ENCODE data around the gene RUNX2. TPM values are rescaled to one million over a fixed set of nuclear protein-coding genes. Genes with fewer than 3 reads are reported as not detected.
A peak's percentile ranks its signal among the peaks of the same experiment; 100 is the strongest.

Gene RUNX2
- total RNA-seq, 1 donor from 2014 or later, result under 0.01 TPM

DNA sequence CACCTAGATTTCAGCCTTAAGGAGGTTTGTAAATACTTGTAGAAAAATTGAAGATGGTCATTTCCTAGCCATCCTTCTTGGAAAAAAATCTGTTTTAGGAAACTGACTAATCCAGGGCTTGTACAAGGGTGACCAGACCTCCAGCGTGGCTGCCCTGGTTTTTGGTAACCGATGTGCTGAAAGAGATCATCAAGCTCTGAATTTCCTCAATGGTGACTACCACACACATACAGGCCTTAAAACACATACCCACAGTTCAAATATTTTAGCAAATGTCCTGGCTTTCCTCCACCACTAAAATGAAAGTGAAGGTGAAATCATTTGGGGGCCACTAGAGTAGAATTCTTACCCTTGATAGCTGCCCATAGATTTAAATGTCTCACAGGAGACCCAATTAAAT lies 264.9 kb downstream of the RUNX2 start:
- DNase-seq, result no peak

DNA sequence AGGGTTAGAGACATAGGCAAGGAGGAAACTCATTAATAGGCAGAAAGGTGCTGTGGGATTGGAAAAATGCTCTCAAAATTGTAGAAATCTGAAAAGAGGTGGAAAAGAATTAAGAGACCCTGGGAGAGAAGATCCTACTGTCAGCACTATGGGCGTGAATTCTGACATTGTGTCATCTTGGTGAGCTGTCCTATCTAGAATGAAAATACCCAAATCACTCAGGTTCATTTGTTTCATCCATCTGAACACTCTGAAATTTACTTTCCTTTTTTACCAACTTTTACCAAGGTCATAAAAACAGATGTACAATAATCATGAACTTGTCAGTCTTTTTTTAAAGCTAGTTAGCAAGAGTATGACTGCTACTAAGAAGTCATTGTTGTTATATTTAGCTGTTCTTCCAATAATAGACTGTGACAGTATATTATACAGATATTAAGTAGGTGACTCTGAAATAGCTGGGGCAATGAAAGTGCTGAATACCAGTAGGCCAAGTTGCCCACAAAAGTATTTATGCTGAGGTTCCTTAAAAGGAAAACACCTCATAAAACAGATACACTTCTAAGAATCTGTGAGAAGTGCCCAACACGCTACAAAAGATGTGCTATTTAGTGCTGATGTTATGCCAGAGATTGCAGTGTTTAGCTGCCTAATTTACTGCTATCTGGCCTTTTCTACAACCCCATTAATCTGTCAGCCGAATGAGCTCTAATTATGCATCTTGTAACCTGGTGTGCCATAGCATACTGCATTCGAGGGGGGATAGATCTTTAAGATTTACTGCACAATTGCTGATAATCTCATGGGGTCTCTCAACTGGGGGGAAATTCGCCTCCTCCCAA lies 267.1 kb downstream of the RUNX2 start:
- no peak for DNase-seq

DNA sequence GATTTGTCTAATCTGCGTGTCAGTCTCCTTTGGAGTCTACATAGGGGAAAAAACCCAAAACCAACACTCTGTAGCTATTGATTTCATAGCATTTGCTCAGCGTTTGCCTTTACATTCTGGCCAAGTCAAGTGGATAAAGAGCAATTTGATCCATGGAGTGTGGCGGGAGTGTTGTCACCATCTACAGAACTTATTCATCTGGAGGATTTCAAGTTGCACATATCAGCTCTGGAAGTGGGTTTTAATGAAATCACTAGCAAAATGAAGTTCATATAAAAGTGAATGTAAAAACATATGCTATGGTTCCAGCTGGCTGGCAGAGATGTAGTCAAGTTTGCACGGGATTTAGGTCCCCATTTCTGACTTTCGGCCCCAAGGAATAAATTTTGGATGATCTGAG lies 269.3 kb downstream of the RUNX2 start:
- DNase-seq, result no peak

DNA sequence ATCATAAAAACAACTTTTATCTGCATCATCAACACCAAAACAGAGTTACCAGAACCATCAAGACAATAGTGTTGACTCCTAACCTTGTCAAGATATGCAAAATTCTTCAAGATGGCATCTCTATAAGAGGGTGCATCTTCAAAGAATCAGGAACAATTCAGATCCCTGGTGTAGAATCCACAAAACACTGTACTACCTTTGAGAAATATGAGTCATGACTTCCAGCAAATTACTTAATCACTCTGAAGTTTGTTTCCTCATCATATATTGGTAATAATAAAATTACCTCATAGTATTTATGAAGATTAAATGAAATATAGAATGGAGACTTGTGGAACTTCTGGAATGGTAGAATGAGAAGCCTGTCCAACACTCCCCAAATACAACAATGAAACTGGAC lies 270.9 kb downstream of the RUNX2 start:
- DNase-seq, result no peak

DNA sequence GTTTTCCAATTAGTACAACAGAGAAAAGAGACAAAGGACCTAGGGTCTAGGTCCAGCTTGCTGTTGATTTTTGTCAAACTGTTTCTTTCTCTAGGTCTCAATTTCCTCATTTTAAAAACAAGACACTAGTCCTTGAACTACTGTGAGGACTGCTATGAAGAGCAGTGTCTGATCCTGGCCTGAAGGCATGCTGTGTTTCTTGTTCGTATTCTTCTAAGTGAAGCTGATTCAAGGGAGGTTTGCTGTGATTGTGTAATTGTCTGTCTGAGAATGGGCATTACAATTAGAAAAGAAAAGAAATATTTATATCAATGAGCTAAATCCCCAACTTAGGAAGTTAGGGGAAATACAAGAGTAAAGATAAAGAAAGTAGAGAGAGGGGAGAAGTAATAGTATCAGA lies 277.8 kb downstream of the RUNX2 start:
- no peak for DNase-seq

DNA sequence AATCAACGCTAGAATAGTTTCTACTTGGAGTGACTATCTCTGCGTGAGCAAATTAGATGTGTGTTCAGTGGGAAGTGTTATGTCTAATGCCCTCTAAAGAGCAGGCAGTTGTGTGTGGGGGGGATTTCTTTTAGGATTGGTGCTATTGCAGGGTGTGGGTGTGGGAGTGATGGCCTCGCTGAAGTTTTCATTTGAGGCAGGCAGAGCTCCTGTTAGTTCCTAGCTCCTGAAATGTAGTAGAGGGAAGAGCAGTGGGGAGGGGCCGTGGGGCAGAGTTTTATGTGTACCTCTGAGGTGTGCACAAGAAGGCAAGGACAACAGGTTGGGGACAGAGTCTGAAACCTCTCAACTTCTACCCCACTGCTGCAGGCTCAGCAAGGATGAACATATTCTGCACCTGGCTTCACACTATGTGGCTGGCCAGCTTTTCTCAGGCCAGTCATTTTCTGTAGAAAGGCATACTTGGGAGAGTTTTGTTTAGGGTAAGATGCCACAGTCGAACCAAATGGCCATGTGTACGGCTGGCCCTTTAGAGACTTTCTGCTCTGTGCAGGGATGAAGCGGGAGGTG lies 278.8 kb downstream of the RUNX2 start:
- DNase-seq, result no peak

DNA sequence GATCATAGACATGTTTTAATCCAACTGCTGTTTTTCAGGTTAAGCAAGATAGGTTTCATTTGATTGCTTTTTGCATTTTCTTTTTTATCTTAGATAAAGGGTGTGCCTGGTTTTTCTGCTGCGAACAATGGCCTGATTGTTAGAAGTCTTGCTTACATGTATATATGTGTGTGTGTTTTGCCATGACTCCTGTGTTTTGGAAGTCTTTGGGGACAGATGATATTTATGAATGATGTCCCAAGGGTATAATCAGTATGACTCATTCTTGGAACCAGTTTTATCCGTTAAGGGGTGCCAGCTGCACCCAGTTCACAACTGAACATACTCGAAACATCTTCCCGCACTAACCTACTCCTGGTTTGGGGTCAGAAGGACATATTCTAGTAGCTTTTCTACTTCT lies 279.7 kb downstream of the RUNX2 start:
- no peak for DNase-seq

DNA sequence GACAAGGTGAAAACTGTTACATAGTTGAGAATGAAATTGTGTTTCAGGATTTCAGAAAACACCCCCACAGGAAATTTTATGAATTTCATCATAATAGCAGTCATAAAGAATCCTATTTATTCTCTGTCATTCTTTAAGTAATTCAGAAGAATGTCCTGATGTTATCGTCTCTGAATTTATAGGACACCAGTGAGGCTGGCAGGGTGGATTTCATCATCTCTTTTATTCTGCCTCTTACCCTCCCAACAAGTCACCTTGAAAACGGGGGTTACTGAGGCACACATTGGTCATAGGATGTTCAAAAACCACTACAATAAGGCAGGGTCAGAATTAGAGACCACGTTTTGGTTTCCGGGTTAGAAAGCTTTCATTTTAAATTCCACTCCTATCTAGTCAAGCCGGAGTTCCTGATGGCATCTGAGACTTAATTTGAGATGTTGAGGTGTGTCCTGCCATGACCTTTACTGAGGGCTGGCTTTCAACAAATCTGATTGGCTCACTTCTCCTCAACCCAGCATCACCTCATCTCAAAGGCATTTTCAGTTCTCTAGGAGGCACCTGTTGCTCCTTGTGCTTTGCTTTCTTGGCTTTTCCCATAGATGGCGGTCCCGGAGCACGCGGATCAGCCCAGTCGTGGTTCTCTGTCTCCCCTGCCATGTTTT lies 280.3 kb downstream of the RUNX2 start:
- DNase-seq, result no peak

DNA sequence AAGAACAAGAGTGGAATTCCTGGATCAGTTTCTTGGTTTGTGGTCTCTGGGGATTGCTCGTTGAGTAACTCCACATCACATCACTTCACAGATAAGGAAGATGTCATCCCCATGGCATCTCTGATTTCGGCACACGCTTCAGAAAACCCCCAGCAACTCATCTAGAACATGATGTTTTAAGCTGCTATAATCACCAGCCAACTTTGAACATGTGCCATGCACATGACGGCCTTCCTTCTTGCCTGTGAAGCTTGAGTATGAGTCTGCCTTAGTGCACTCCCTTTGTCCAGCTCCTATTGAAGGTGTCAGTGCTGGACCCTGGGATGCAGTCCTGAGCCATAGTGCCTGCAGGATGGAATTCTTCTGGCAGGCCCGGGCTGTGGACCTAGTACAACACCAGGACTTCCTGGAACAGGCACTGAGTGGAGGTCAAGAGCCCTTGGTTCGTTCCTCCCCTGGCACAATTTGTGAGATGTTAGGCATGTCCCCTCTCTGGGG lies 281.1 kb downstream of the RUNX2 start:
- no peak for DNase-seq

DNA sequence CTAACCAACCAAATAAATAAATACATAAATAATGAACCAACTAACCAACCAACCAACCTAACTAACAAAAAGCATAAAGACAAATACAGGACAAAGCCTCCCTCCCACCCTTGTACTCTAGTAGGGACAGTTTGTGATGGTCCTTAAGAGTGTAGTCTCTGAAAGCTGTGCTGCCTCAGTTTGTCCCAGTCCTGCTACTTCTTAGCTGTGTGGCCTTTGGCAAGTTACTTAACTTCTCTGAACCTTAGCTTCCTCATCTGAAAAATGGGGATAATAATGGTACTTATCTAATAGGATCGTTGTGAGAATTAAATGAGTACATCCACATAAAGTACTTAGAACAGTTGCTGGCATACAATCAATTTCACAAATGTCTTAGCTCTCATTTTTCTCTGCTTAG lies 282.2 kb downstream of the RUNX2 start:
- DNase-seq, result no peak

DNA sequence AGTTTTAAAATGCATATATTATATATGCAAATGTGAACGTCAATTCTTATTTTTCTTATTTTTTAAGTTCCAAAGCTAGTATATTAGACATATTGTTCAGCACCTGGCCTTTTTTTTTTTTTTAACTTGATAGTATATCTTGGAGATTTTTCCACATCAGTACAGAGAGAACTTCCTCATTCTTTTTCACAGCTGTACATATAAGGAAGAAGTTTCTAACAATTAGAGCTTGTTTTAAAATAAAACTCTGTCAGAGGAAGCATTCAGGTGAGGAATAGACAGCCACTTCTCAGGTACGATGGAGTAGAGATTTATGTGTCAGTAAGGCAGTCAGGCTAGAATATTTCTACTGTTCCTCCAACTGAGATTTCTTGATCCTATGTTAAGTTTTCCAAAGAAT lies 282.7 kb downstream of the RUNX2 start:
- DNase-seq, result no peak

DNA sequence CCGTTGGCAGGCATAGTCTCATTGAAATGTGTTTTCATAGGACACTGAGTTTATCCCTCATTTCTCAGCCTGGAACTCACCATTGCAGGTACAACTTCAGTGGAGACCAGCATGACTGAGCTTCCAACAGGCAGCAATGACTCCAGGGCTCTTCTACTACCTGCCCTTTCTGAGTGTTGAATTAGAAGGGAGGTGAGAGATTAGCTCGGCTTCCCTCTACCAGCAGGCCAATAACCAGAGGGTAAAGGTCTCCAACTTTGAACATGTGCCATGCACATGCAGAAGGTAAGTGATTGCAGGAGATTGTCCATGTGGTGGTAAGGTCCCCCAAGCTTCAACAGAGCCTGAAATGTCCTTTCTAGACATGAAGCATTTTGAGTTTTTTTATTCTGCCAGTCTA lies 283.4 kb downstream of the RUNX2 start:
- DNase-seq, result no peak

DNA sequence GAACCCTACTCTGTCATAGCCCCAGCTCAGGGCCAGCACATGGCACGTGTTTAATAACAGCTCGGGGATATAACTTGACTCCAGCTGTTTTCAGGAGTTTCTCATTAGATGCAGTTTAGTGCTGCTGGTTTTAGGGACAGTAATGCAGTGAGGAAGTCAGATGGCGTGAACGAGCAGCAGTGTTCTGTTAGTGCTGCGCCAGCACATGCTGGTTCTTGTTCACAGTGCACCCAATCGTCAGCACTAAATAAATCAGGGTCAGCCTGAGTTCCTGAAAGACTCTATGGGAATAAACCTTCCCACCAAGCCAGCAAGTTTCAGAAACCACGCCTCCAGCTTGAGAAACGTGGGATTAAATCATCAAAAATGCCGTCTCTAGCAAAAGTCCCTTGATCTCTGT lies 285.5 kb downstream of the RUNX2 start:
- DNase-seq, result no peak

DNA sequence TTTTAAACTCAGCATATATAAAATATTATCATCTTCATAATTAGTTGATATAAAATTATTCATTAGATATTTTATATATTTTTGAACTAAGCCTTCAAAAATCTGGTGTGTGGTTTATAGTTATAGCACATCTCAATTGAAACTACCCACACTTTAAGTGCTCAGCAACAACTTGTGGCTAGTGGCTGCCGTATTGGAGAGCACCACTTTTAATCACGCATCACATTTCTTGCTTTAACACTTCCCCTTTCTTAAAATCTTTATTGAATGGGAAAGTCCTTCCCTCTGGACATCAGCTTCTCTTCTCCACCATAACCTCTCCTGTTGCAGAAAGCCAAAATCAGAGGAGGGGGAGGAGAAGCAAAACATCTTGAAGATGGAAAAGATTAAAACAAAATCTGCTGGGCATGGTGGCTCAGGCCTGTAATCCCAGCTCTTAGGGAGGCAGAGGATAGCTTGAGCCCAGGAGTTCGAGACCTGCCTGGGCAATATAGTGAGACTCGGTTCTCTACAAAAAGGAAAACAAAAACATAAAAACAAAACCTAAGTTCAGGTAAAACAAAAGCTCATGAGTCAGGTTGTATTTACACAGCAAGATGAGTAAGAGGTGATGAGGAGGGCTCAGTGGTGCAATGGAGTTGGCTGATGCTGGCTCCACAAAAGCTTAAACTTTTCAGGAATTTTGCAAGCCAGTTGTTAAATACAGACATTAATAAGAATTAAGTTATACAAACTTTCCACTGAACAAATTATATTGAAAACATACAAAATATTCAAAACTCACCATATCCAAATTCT lies 286.6 kb downstream of the RUNX2 start:
- DNase-seq, result no peak

DNA sequence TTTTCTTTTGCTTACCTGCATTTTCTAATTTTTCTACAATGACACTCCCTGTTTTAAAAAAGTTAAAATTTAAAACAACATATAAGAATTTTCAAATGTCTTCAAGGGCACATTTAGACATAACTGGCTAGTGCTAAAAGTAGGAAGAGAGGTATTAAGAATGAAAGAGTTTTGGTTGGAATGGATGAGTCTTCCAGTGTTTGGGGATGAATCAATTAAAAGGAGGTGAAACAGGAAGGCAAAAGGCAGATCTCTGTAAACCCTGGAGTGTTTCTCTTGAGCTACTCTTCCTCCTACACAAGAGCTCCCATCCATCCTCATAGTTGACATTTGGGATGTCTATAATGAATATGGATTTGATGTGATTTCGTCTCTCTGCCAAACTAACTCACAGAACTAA lies 288.1 kb downstream of the RUNX2 start:
- DNase-seq, result no peak

DNA sequence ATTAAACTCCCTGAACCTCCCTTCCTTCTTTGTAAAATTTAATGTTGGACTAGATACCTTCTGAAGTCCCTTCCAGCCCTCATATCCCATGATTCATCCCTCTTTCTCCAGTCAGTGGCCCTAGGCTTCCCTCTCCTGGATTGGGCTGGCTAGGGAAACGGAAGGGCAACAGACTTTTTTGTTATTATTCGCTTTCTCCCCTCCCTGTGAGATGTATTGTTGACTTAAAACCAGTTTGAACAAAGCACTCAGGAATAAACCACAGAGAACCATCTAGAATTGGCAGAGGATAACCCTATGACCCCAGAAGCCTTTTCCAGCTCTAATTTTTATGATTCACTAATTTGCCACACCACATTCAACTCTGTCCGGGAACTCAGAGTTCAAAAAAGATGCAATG lies 289.3 kb downstream of the RUNX2 start:
- peak; percentile 22 for DNase-seq

DNA sequence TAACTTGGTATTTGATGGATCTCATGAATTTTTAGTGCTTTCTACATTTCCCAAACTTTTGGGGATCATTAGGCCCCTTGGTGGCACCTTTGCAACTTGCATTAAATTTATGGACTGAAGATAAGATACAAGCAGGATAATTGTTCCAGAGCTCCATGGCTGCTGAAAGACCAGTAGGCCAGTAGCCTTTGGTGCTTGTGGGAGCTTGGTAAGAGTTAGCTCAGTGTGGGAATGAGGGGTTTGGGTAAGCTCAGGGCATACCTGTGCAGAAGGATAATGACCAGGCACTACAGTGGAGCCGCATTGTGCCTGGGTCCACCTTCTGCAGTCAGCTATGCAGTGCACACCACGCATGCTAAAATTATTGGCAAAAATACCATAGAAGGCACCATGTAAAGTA lies 290.1 kb downstream of the RUNX2 start:
- DNase-seq, result no peak

DNA sequence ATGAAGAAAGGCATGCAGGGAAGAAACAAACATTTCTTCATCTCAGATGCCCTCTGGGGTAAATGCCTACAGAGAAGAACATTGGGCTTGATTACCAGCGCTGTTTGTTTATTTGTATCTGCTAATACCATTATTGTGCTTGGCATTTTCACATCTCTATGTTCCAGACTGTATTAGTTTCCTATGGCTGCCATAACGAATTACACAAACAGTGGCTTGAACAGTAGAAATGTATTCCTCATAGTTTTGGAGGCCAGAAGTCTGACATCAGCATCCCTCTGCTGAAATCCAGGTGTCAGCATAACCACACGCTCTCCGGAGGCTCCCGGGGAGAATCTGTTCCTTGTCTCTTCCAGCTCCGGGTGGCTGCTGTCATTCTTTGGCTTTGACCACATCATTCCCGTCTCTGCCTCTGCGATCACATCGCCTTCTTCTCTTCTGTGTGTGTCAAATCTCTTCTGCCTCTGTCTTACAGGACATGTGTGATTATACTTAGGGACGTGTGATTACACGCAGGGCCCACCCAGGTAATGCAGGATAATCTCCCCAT lies 291.2 kb downstream of the RUNX2 start:
- DNase-seq, result no peak

DNA sequence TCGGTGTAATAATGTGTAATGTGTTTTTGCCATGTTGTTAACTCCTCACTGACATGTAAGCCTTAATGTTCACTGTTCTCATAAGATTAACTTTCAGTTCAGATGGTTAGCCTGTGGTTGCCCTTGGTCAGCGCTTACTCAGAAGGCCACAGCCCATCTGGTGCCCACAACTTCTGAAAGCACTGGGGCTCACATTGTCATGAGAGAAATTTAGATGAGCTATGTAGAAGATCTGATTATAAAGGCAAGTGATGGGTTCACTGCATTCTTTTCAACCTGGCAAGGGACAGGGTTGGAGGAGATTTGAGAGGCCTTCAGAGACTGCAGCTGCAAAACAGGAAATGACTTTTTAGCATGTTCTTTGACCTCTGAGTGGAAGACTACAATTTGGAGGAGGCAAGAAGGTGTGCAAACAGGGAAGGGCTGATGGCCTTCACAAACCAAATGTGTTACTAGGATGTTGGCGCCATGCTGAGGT lies 291.9 kb downstream of the RUNX2 start:
- peak; percentile 27 for DNase-seq

DNA sequence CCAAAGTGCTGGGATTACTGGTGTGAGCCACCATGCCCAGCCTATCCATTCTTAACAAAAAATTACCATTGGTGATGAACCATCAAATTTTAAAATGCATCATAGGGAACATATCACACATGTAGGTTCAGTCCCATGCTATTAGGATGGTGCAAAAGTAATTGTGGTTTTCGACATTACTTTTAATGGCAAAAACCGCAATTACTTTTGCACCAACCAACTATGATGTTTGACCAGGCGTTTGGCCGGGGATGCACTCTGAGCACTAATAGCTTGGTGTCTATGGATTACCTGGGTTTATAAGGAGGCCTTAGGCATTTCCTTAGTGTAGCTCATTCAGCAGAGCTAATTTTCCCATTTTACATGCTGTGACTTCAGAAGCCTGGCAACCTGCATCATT lies 296.1 kb downstream of the RUNX2 start:
- DNase-seq, result no peak

DNA sequence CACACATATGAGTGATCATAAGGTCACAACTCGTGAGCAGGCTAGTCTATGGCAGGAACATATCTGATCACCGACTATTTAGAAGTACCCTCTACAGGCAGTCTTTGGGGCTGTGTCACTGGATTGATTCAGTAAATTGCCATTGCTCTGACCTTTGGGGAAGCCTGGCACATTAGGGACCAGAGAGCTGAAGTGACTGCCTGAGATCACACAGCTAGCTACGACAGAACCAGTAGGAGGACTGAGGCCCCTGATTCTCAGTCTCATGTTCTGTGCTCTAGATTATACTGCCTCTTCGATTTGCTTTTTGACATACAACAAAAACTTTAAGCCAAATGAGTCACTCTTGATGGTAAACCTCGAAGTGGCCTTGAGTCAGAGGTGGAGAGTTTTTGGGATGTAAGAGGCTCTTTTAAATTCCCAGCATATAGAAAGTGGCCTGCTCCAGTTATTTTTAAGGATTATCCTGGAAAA lies 297.1 kb downstream of the RUNX2 start:
- no peak for DNase-seq

DNA sequence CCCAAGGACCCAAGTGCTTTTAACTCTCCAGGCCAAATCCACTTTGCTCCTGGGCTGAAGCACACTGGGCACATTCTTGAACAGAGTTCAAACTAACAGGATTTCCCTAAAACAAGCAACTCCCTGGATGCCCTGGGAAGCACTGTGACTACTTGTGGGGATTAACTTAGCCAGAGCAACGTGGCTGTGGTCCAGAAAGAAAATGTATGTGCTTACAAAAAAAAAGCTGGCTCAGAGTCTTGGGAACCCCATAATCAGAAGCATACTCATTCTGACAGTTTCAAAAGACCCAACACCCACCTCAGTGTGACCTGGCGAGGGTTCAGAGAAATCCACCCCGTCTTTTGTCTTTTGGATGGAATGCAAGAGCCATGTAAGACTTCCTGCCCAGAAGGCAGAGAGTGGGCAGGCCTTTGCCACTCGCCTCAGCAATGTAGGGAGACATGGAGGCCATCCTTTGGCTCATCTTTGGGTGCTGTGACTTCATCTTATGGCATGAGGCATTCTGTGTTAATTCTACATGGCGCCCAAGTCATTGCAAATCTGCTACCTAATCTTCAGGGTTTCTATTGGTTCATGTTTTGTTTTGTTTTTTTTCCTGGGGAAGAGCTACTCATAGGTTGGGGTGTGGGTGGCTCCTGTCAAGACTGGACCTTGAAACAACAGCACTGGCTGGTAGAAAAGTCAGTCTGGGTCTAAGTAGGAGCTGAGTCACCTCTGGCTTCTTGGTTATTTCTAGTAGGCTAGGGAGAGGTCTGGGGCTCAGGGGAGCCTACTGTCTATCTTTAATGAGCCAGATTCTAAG lies 298.2 kb downstream of the RUNX2 start:
- DNase-seq, result no peak
